K562 (cell line): Measurements from ENCODE around the gene MACROD2. TPM values are rescaled to one million over a fixed set of nuclear protein-coding genes. Genes with fewer than 3 reads are reported as not detected.

Source experiments
- ATAC-seq: fragments of 200-7000 bp; cut with Tn5 transposase; 3 replicates; pipeline ENCODE4 v1.9.1; 2020; ENCODE audit warnings: moderate library complexity
- BruUV-seq: library from RNA; stranded (reverse); fragments of 400-500 nt; replicated peaks from 2 replicates; lab custom pipeline; 2021; lab: Mats Ljungman, UMichigan
- CTCF ChIA-PET: fragments of 300-600 bp; formaldehyde crosslinking; extraction: SDS; loops from one replicate; lab custom pipeline; 2021; ENCODE audit warnings: low intra/inter-chr PET ratio; lab: Yijun Ruan, JAX
- POLR2A ChIA-PET: fragments of 300-600, 350-650 bp; sonication (Branson Sonifier 250); formaldehyde crosslinking; extraction: SDS; loops from one replicate; lab custom pipeline; 2021; ENCODE audit warnings: antibody characterized with exemption, inconsistent platforms; lab: Yijun Ruan, JAX
- DNase-seq, 4 experiments: peaks; one replicate each; pipeline versions ENCODE4 v3.0.0 to v3.0.0-alpha.2; 2011 to 2018; ENCODE audit warnings: low spot score in 3 of 4, mixed read lengths in 3 of 4; ENCODE audit errors: extremely low read depth in 1 of 4
- FAIRE-seq: peaks from 2 replicates; lab custom pipeline; 2011; peaks lifted over from hg19 to GRCh38; lab: Jason Lieb, UNC
- H2AFZ ChIP-seq: 2 replicates; pipeline ENCODE4 v1.6.0; 2011; ENCODE audit warnings: low read depth, low read length, control low read depth, inconsistent platforms
- H3K27ac ChIP-seq: fragments of 200-600 bp; 3 replicates; pipeline ENCODE4 v1.8.0; 2011; ENCODE audit warnings: low read depth, mild to moderate bottlenecking, control low read depth, inconsistent platforms, low read length, moderate library complexity, mixed read lengths; ENCODE audit errors: extremely low read depth
- H3K27me3 ChIP-seq, 2 experiments: fragments of 300-600 bp in 1 of 2; 2 replicates in 1 of 2; 3 replicates in 1 of 2; pipeline versions ENCODE4 v1.6.0 to v1.8.0; 2011; ENCODE audit warnings: inconsistent platforms in 2 of 2, low read length in 2 of 2, mild to moderate bottlenecking in 1 of 2, mixed read lengths in 1 of 2, moderate library complexity in 1 of 2; ENCODE audit not compliant: control insufficient read depth in 2 of 2, insufficient read depth in 2 of 2
- H3K36me3 ChIP-seq: fragments of 300-600 bp; 3 replicates; pipeline ENCODE4 v1.8.0; 2011; ENCODE audit warnings: mild to moderate bottlenecking, low read length, inconsistent platforms; ENCODE audit not compliant: control insufficient read depth, insufficient read depth
- H3K4me1 ChIP-seq, 2 experiments: fragments of 200-600 bp in 1 of 2; replicated peaks in 1 of 2; 2 replicates in 1 of 2; 3 replicates in 1 of 2; pipeline versions ENCODE4 v1.5.1 to v1.8.0; 2011; ENCODE audit warnings: inconsistent platforms in 2 of 2, low read length in 2 of 2, mild to moderate bottlenecking in 1 of 2, mixed read lengths in 1 of 2, moderate library complexity in 1 of 2; ENCODE audit not compliant: control insufficient read depth in 2 of 2, insufficient read depth in 2 of 2
- H3K4me2 ChIP-seq: 2 replicates; pipeline ENCODE4 v1.6.1; 2011; ENCODE audit warnings: low read length, control low read depth, inconsistent platforms, mixed read lengths; ENCODE audit not compliant: insufficient read depth
- H3K4me3 ChIP-seq: fragments of 200-600 bp; sonication (generic), shearing (Covaris generic); 2 replicates; pipeline ENCODE4 v1.5.1; 2016; ENCODE audit warnings: control low read depth, inconsistent platforms
- H3K79me2 ChIP-seq: fragments of 200-600 bp; 3 replicates; pipeline ENCODE4 v1.8.0; 2011; ENCODE audit warnings: low read length, inconsistent platforms; ENCODE audit not compliant: control insufficient read depth, insufficient read depth
- H3K9ac ChIP-seq, 2 experiments: 2 replicates each; pipeline versions ENCODE4 v1.6.0 to v1.6.1; 2011; ENCODE audit warnings: low read depth in 2 of 2, low read length in 2 of 2, control low read depth in 1 of 2, inconsistent platforms in 1 of 2, mild to moderate bottlenecking in 1 of 2, mixed read lengths in 1 of 2; ENCODE audit not compliant: insufficient read depth in 1 of 2
- H3K9me1 ChIP-seq: one replicate; pipeline ENCODE4 v1.6.0; 2011; ENCODE audit warnings: inconsistent platforms, mild to moderate bottlenecking, low read length, moderate library complexity; ENCODE audit not compliant: control insufficient read depth, insufficient read depth
- H3K9me3 ChIP-seq: replicated peaks from 2 replicates; pipeline ENCODE4 v1.5.1; 2011; ENCODE audit warnings: low read depth, low read length, inconsistent platforms; ENCODE audit not compliant: control insufficient read depth, insufficient read depth
- H4K20me1 ChIP-seq: replicated peaks from 2 replicates; pipeline ENCODE4 v1.6.1; 2011; ENCODE audit warnings: low read length, inconsistent platforms, mixed read lengths; ENCODE audit not compliant: control insufficient read depth, insufficient read depth
- HEY1 ChIP-seq: fragments of 250-450 bp; sonication (Bioruptor Pico); IDR thresholded peaks from 2 replicates; pipeline ENCODE4 v1.5.0; 2020; ENCODE audit warnings: mild to moderate bottlenecking, moderate library complexity, borderline replicate concordance
- HNRNPK ChIP-seq: fragments of 200-400 bp; formaldehyde crosslinking; IDR thresholded peaks from one replicate; pipeline ENCODE4 v1.6.1; 2018; ENCODE audit warnings: mild to moderate bottlenecking, low read depth, low read length; ENCODE audit not compliant: poor library complexity, severe bottlenecking
- IFI16 ChIP-seq: fragments of 250-450 bp; sonication (Bioruptor Pico); IDR thresholded peaks from 2 replicates; pipeline ENCODE4 v2.1.2; 2022; ENCODE audit warnings: mild to moderate bottlenecking, inconsistent platforms
- MXI1 ChIP-seq: IDR thresholded peaks from 2 replicates; pipeline ENCODE4 v1.6.1; 2011; ENCODE audit warnings: low read depth, mild to moderate bottlenecking, improper control_type of control experiment, low read length
- MYNN ChIP-seq, 2 experiments: sonication (generic); formaldehyde crosslinking in 1 of 2; IDR thresholded peaks; 2 replicates each; pipeline versions ENCODE4 v1.5.0 to v1.6.1; 2016 to 2020; ENCODE audit warnings: antibody characterized with exemption in 1 of 2, missing genetic modification reagents in 1 of 2
- NFRKB ChIP-seq: fragments of 450-650 bp; IDR thresholded peaks from 2 replicates; pipeline ENCODE4 v1.6.1; 2016; ENCODE audit warnings: low read depth
- RBM34 ChIP-seq: fragments of 200-400 bp; formaldehyde crosslinking; IDR thresholded peaks from 2 replicates; pipeline ENCODE4 v1.6.1; 2018; ENCODE audit warnings: low read length, borderline replicate concordance; ENCODE audit not compliant: insufficient read depth
- THAP7 ChIP-seq: fragments of 250-450 bp; sonication (Bioruptor Pico); IDR thresholded peaks from 2 replicates; pipeline ENCODE4 v1.5.0; 2021
- ZFP30 ChIP-seq: fragments of 250-450 bp; sonication (Bioruptor Pico); IDR thresholded peaks from 2 replicates; pipeline ENCODE4 v1.8.0; 2022; ENCODE audit warnings: moderate library complexity, mild to moderate bottlenecking, inconsistent platforms, borderline replicate concordance
- ZKSCAN8 ChIP-seq: fragments of 200-800 bp; sonication (Bioruptor generic); IDR thresholded peaks from 2 replicates; pipeline ENCODE4 v1.6.1; 2016; ENCODE audit warnings: missing genetic modification characterization, missing compliant biosample characterization
- ZNF311 ChIP-seq: fragments of 250-450 bp; sonication (Bioruptor Pico); IDR thresholded peaks from 2 replicates; pipeline ENCODE4 v1.4.0; 2020; ENCODE audit warnings: mild to moderate bottlenecking, moderate library complexity
- ZNF717 ChIP-seq: fragments of 250-450 bp; sonication (Bioruptor Pico); IDR thresholded peaks from 2 replicates; pipeline ENCODE4 v1.5.0; 2021
- WGBS: fragments of 100-300 bp; shearing (Covaris generic); methylation state at CpG from one replicate; pipeline ENCODE4 v1.1.6; 2016; ENCODE audit warnings: low coverage, mixed read lengths; ENCODE audit not compliant: insufficient coverage; ENCODE audit errors: missing lambda C conversion rate; 5-methylcytosine and 5-hydroxymethylcytosine counted together
- in situ Hi-C: fragments of 300-500 bp; cut with MboI; formaldehyde crosslinking; loops from 4 replicates; pipeline ENCODE4 v1.15.0; 2018; ENCODE audit warnings: inconsistent platforms, mixed read lengths
- intact Hi-C: fragments of 100-400 bp; cut with micrococcal nuclease; formaldehyde crosslinking; loops from 2 replicates; pipeline ENCODE4 v1.14.2; 2022
- polyA plus RNA-seq, 8 experiments: library from polyadenylated mRNA; depleted of rRNA in 4 of 8; stranded (reverse) in 5 of 8; unstranded in 3 of 8; fragments of >200 nt; fragmentation: Nextera tagmentation in 2 of 8; fragmentation: Illumina TruSeq in 1 of 8; extraction: Ambion mirVana in 2 of 8; extraction: Trizol in 1 of 8; gene quantifications; 2 replicates each; pipeline versions ENCODE4 v1.2.1 to v1.2.3, GENCODE V29; 2011 to 2014; ENCODE audit warnings: inconsistent platforms in 1 of 8, missing spikeins in 1 of 8
- total RNA-seq, 7 experiments: library from RNA; depleted of rRNA in 6 of 7; stranded (reverse); fragments of >200 nt in 6 of 7; fragmentation: Illumina TruSeq in 2 of 7; extraction: Trizol in 2 of 7; gene quantifications; 2 replicates each; pipeline versions ENCODE4 v1.2.1 to v1.2.3, GENCODE V29; 2011 to 2021; ENCODE audit warnings: low replicate concordance in 1 of 7
- TF ChIP-seq, protein P1 (sequence below): sonication (generic); formaldehyde crosslinking; IDR thresholded peaks from 2 replicates; pipeline ENCODE4 v1.8.0; 2022; ENCODE audit warnings: mild to moderate bottlenecking, missing genetic modification reagents, borderline replicate concordance
- TF ChIP-seq, protein P2 (sequence below): sonication (generic); formaldehyde crosslinking; IDR thresholded peaks from 2 replicates; pipeline ENCODE4 v1.8.0; 2022; ENCODE audit warnings: missing genetic modification reagents, mild to moderate bottlenecking, moderate library complexity, borderline replicate concordance

The MACROD2 gene
- total and polyA plus RNA-seq, 9 of the 15 experiments (the other 6 are each of a cell fraction or from before 2014, with no cell fraction given): not detected

GRCh38 chr20:14518648-14519047 lies 523.3 kb downstream of the MACROD2 start:
- DNase-seq: no peak
- Histone ChIP-seq H3K36me3 (no peaks in the 10 kb centered on the region), H3K9me3 (no peaks in the 10 kb centered on the region), H3K27ac (no peak overlapping the region), H3K4me1 (no peaks in the 10 kb centered on the region), H3K9me1 (no peaks in the 10 kb centered on the region), H3K4me2 (no peak overlapping the region), H3K4me3 (no peak overlapping the region), H3K79me2 (no peaks in the 10 kb centered on the region), H3K27me3 (no peaks in the 10 kb centered on the region), H2AFZ (no peak overlapping the region), H4K20me1 (no peaks in the 10 kb centered on the region)
- CTCF ChIA-PET: no interaction called here
- POLR2A ChIA-PET: no interaction called here
- FAIRE-seq: no peak
- ATAC-seq: no peak
- no TSS peak for BruUV-seq
- no peak for TF ChIP-seq THAP7 (CRISPR knock-in tag)
- TF ChIP-seq, protein P1, sequence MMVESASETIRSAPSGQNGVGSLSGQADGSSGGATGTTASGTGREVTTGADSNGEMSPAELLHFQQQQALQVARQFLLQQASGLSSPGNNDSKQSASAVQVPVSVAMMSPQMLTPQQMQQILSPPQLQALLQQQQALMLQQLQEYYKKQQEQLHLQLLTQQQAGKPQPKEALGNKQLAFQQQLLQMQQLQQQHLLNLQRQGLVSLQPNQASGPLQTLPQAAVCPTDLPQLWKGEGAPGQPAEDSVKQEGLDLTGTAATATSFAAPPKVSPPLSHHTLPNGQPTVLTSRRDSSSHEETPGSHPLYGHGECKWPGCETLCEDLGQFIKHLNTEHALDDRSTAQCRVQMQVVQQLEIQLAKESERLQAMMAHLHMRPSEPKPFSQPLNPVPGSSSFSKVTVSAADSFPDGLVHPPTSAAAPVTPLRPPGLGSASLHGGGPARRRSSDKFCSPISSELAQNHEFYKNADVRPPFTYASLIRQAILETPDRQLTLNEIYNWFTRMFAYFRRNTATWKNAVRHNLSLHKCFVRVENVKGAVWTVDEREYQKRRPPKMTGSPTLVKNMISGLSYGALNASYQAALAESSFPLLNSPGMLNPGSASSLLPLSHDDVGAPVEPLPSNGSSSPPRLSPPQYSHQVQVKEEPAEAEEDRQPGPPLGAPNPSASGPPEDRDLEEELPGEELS (CRISPR knock-in tag): no peak
- no peak for TF ChIP-seq ZKSCAN8
- no peak for TF ChIP-seq ZFP30 (CRISPR knock-in tag)
- TF ChIP-seq MXI1: no peak
- no peak for TF ChIP-seq HNRNPK
- TF ChIP-seq RBM34: no peak
- no peak for TF ChIP-seq IFI16 (CRISPR knock-in tag)
- no peak for TF ChIP-seq HEY1 (CRISPR knock-in tag)
- TF ChIP-seq, protein P2, sequence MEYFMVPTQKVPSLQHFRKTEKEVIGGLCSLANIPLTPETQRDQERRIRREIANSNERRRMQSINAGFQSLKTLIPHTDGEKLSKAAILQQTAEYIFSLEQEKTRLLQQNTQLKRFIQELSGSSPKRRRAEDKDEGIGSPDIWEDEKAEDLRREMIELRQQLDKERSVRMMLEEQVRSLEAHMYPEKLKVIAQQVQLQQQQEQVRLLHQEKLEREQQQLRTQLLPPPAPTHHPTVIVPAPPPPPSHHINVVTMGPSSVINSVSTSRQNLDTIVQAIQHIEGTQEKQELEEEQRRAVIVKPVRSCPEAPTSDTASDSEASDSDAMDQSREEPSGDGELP (CRISPR knock-in tag): no peak
- TF ChIP-seq NFRKB: no peak
- no peak for TF ChIP-seq MYNN (IDR thresholded peaks at IDR 0.05)
- no peak for TF ChIP-seq MYNN (CRISPR knock-in tag; IDR thresholded peaks at IDR 0.05)
- no peak for TF ChIP-seq ZNF717 (CRISPR knock-in tag)
- no peak for TF ChIP-seq ZNF311 (CRISPR knock-in tag)
- TF ChIP-seq, all 486 proteins: peak for 0
- intact Hi-C loops: no loop called here
- in situ Hi-C loops: no loop called here
- no peak overlapping the region for H3K9ac ChIP-seq
- WGBS: 0% methylated on average over 1 of the region's 1 CpG
